ENCODE data around the gene CLEC19A. TPM values are rescaled to one million over a fixed set of nuclear protein-coding genes. Genes with fewer than 3 reads are reported as not detected.

The CLEC19A gene
- total RNA-seq (not detected), polyA plus RNA-seq (not detected)
- long read RNA-seq, donor 1 = 0 reads
- long read RNA-seq, donor 2 = 0 reads

GRCh38 chr16:19285431-19285830 lies at the start of gene CLEC19A:
Gene CLEC19A, plus strand, starts transcription at chr16:19285731. Its CDS starts 121 bp downstream, at chr16:19285852.
- Histone ChIP-seq H3K27ac (ENCODE audit: low read depth in 1 of 2, low read length in 2 of 2) (no peak within 1 kb of the TSS), H3K9me3 (ENCODE audit: control insufficient read depth, low read length) (no peaks in the 10 kb centered on the region), H3K27me3 (ENCODE audit: control insufficient read depth in 1 of 2, insufficient read depth in 2 of 2, low read length in 1 of 2) (no peaks in the 10 kb centered on the region), H3K4me3 (ENCODE audit: low read length in 2 of 2) (no peak within 1 kb of the TSS), H3K36me3 (ENCODE audit: control insufficient read depth in 1 of 2, insufficient read depth in 2 of 2, low read length in 1 of 2) (no peaks in the 10 kb centered on the region), H3K4me1 (ENCODE audit: control insufficient read depth in 1 of 2, insufficient read depth in 2 of 2, low read length in 2 of 2) (no peaks in the 10 kb centered on the region)
- no peak for ATAC-seq (ENCODE audit: low FRiP score)
- intact Hi-C loops (cut with DNase I) = no loop called here
- 77 to 79% methylated on average over 2 of the region's 2 CpGs for WGBS, 2 donors
- DNase-seq = no peak

GRCh38 chr16:19235886-19236285 lies 49.6 kb upstream of the CLEC19A start:
- H3K4me3 ChIP-seq (ENCODE audit: low read length in 2 of 2) = no peak overlapping the region
- no peaks in the 10 kb centered on the region for H3K4me1 ChIP-seq (ENCODE audit: control insufficient read depth in 1 of 2, insufficient read depth in 2 of 2, low read length in 2 of 2)
- H3K27me3 ChIP-seq (ENCODE audit: control insufficient read depth in 1 of 2, insufficient read depth in 2 of 2, low read length in 1 of 2) = no peaks in the 10 kb centered on the region
- DNase-seq (no peak), ATAC-seq (ENCODE audit: low FRiP score) (no peak)
- WGBS, 2 donors = 95% methylated on average over 4 of the region's 4 CpGs
- no peaks in the 10 kb centered on the region for H3K36me3 ChIP-seq (ENCODE audit: control insufficient read depth in 1 of 2, insufficient read depth in 2 of 2, low read length in 1 of 2)
- no peak overlapping the region for H3K27ac ChIP-seq (ENCODE audit: low read depth in 1 of 2, low read length in 2 of 2)
- intact Hi-C loops (cut with DNase I) = no loop called here
- H3K9me3 ChIP-seq (ENCODE audit: control insufficient read depth, low read length) = no peaks in the 10 kb centered on the region

- DNase-seq = no peak
- H3K27ac ChIP-seq (ENCODE audit: low read depth in 1 of 2, low read length in 2 of 2) = no peak overlapping the region
- no peaks in the 10 kb centered on the region for H3K4me1 ChIP-seq (ENCODE audit: control insufficient read depth in 1 of 2, insufficient read depth in 2 of 2, low read length in 2 of 2)
- intact Hi-C loops (cut with DNase I) = no loop called here
- ATAC-seq (ENCODE audit: low FRiP score) = no peak
- H3K27me3 ChIP-seq (ENCODE audit: control insufficient read depth in 1 of 2, insufficient read depth in 2 of 2, low read length in 1 of 2) = no peaks in the 10 kb centered on the region
- no peaks in the 10 kb centered on the region for H3K9me3 ChIP-seq (ENCODE audit: control insufficient read depth, low read length)
- H3K36me3 ChIP-seq (ENCODE audit: control insufficient read depth in 1 of 2, insufficient read depth in 2 of 2, low read length in 1 of 2) = no peaks in the 10 kb centered on the region
- 79 to 88% methylated on average over 4 of the region's 4 CpGs for WGBS, 2 donors
- H3K4me3 ChIP-seq (ENCODE audit: low read length in 2 of 2) = no peak overlapping the region
Measured at GRCh38 chr16:19236561-19237209, 48.8 kb upstream of the CLEC19A start.

GRCh38 chr16:19238406-19238805 lies 47.1 kb upstream of the CLEC19A start:
- Histone ChIP-seq H3K9me3 (ENCODE audit: control insufficient read depth, low read length) (no peaks in the 10 kb centered on the region), H3K27ac (ENCODE audit: low read depth in 1 of 2, low read length in 2 of 2) (no peak overlapping the region), H3K4me3 (ENCODE audit: low read length in 2 of 2) (no peak overlapping the region), H3K4me1 (ENCODE audit: control insufficient read depth in 1 of 2, insufficient read depth in 2 of 2, low read length in 2 of 2) (no peaks in the 10 kb centered on the region), H3K27me3 (ENCODE audit: control insufficient read depth in 1 of 2, insufficient read depth in 2 of 2, low read length in 1 of 2) (no peaks in the 10 kb centered on the region), H3K36me3 (ENCODE audit: control insufficient read depth in 1 of 2, insufficient read depth in 2 of 2, low read length in 1 of 2) (no peaks in the 10 kb centered on the region)
- ATAC-seq (ENCODE audit: low FRiP score) (no peak), DNase-seq (no peak)
- intact Hi-C loops (cut with DNase I) = no loop called here
- WGBS, 2 donors = 84 to 86% methylated on average over 4 of the region's 4 CpGs

- H3K9me3 ChIP-seq (ENCODE audit: control insufficient read depth, low read length) = no peaks in the 10 kb centered on the region
- WGBS, 2 donors = 89 to 93% methylated on average over 13 of the region's 13 CpGs
- no peak overlapping the region for H3K4me3 ChIP-seq (ENCODE audit: low read length in 2 of 2)
- ATAC-seq (ENCODE audit: low FRiP score) (no peak), DNase-seq (no peak)
- H3K27ac ChIP-seq (ENCODE audit: low read depth in 1 of 2, low read length in 2 of 2) = no peak overlapping the region
- no peaks in the 10 kb centered on the region for H3K36me3 ChIP-seq (ENCODE audit: control insufficient read depth in 1 of 2, insufficient read depth in 2 of 2, low read length in 1 of 2)
- no peaks in the 10 kb centered on the region for H3K27me3 ChIP-seq (ENCODE audit: control insufficient read depth in 1 of 2, insufficient read depth in 2 of 2, low read length in 1 of 2)
- intact Hi-C loops (cut with DNase I) = no loop called here
- no peaks in the 10 kb centered on the region for H3K4me1 ChIP-seq (ENCODE audit: control insufficient read depth in 1 of 2, insufficient read depth in 2 of 2, low read length in 2 of 2)
Measured at GRCh38 chr16:19239511-19240155, 45.9 kb upstream of the CLEC19A start.

- DNase-seq (no peak), ATAC-seq (ENCODE audit: low FRiP score) (no peak)
- intact Hi-C loops (cut with DNase I) = no loop called here
- WGBS, 2 donors = 92 to 95% methylated on average over 7 of the region's 7 CpGs
- no peaks in the 10 kb centered on the region for H3K27me3 ChIP-seq (ENCODE audit: control insufficient read depth in 1 of 2, insufficient read depth in 2 of 2, low read length in 1 of 2)
- H3K36me3 ChIP-seq (ENCODE audit: control insufficient read depth in 1 of 2, insufficient read depth in 2 of 2, low read length in 1 of 2) = no peaks in the 10 kb centered on the region
- no peaks in the 10 kb centered on the region for H3K9me3 ChIP-seq (ENCODE audit: control insufficient read depth, low read length)
- no peaks in the 10 kb centered on the region for H3K4me1 ChIP-seq (ENCODE audit: control insufficient read depth in 1 of 2, insufficient read depth in 2 of 2, low read length in 2 of 2)
- no peak overlapping the region for H3K27ac ChIP-seq (ENCODE audit: low read depth in 1 of 2, low read length in 2 of 2)
- H3K4me3 ChIP-seq (ENCODE audit: low read length in 2 of 2) = no peak overlapping the region
Measured at GRCh38 chr16:19240494-19240893, 45.0 kb upstream of the CLEC19A start.

- Histone ChIP-seq H3K4me1 (ENCODE audit: control insufficient read depth in 1 of 2, insufficient read depth in 2 of 2, low read length in 2 of 2) (no peaks in the 10 kb centered on the region), H3K27me3 (ENCODE audit: control insufficient read depth in 1 of 2, insufficient read depth in 2 of 2, low read length in 1 of 2) (no peaks in the 10 kb centered on the region), H3K9me3 (ENCODE audit: control insufficient read depth, low read length) (no peaks in the 10 kb centered on the region), H3K36me3 (ENCODE audit: control insufficient read depth in 1 of 2, insufficient read depth in 2 of 2, low read length in 1 of 2) (no peaks in the 10 kb centered on the region), H3K27ac (ENCODE audit: low read depth in 1 of 2, low read length in 2 of 2) (no peak overlapping the region), H3K4me3 (ENCODE audit: low read length in 2 of 2) (no peak overlapping the region)
- 95% methylated on average over 11 of the region's 11 CpGs for WGBS, 2 donors
- DNase-seq = no peak
- no peak for ATAC-seq (ENCODE audit: low FRiP score)
- intact Hi-C loops (cut with DNase I) = no loop called here
Measured at GRCh38 chr16:19241512-19241911, 44.0 kb upstream of the CLEC19A start.

GRCh38 chr16:19242186-19242585 lies 43.3 kb upstream of the CLEC19A start:
- Histone ChIP-seq H3K9me3 (ENCODE audit: control insufficient read depth, low read length) (no peaks in the 10 kb centered on the region), H3K4me3 (ENCODE audit: low read length in 2 of 2) (no peak overlapping the region), H3K27ac (ENCODE audit: low read depth in 1 of 2, low read length in 2 of 2) (no peak overlapping the region), H3K27me3 (ENCODE audit: control insufficient read depth in 1 of 2, insufficient read depth in 2 of 2, low read length in 1 of 2) (no peaks in the 10 kb centered on the region), H3K4me1 (ENCODE audit: control insufficient read depth in 1 of 2, insufficient read depth in 2 of 2, low read length in 2 of 2) (no peaks in the 10 kb centered on the region), H3K36me3 (ENCODE audit: control insufficient read depth in 1 of 2, insufficient read depth in 2 of 2, low read length in 1 of 2) (no peaks in the 10 kb centered on the region)
- intact Hi-C loops (cut with DNase I) = no loop called here
- 15 to 22% methylated on average over 1 of the region's 1 CpG for WGBS, 2 donors
- ATAC-seq (ENCODE audit: low FRiP score) (no peak), DNase-seq (no peak)

- Histone ChIP-seq H3K36me3 (ENCODE audit: control insufficient read depth in 1 of 2, insufficient read depth in 2 of 2, low read length in 1 of 2) (no peaks in the 10 kb centered on the region), H3K4me1 (ENCODE audit: control insufficient read depth in 1 of 2, insufficient read depth in 2 of 2, low read length in 2 of 2) (no peaks in the 10 kb centered on the region), H3K27ac (ENCODE audit: low read depth in 1 of 2, low read length in 2 of 2) (no peak overlapping the region), H3K4me3 (ENCODE audit: low read length in 2 of 2) (no peak overlapping the region), H3K27me3 (ENCODE audit: control insufficient read depth in 1 of 2, insufficient read depth in 2 of 2, low read length in 1 of 2) (no peaks in the 10 kb centered on the region), H3K9me3 (ENCODE audit: control insufficient read depth, low read length) (no peaks in the 10 kb centered on the region)
- WGBS, 2 donors = 84 to 90% methylated on average over 3 of the region's 3 CpGs
- intact Hi-C loops (cut with DNase I) = no loop called here
- ATAC-seq (ENCODE audit: low FRiP score) (no peak), DNase-seq (no peak)
Measured at GRCh38 chr16:19242987-19243575, 42.5 kb upstream of the CLEC19A start.
